HUDEP-2 (cell line): ENCODE results near the gene CXCL14.

Source experiments
- DNase-seq, 76 experiments: peaks; one replicate each; lab custom pipeline; 2025; ENCODE audit not compliant: unreplicated experiment in 76 of 76; lab: John Stamatoyannopoulos, UW

CXCL14 gene, protein sequence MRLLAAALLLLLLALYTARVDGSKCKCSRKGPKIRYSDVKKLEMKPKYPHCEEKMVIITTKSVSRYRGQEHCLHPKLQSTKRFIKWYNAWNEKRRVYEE

GRCh38 chr5:135578685-135579341, at the start of gene CXCL14:
Gene CXCL14 (minus strand): TSS chr5:135578991. CDS start chr5:135578778, 213 bp downstream.
- DNase-seq = no peak

GRCh38 chr5:135626636-135627035, 47.8 kb upstream of the CXCL14 start:
- no peak for DNase-seq

GRCh38 chr5:135625961-135626360, 47.2 kb upstream of the CXCL14 start:
- no peak for DNase-seq

GRCh38 chr5:135625486-135625885, 46.7 kb upstream of the CXCL14 start:
- DNase-seq = no peak

DNA sequence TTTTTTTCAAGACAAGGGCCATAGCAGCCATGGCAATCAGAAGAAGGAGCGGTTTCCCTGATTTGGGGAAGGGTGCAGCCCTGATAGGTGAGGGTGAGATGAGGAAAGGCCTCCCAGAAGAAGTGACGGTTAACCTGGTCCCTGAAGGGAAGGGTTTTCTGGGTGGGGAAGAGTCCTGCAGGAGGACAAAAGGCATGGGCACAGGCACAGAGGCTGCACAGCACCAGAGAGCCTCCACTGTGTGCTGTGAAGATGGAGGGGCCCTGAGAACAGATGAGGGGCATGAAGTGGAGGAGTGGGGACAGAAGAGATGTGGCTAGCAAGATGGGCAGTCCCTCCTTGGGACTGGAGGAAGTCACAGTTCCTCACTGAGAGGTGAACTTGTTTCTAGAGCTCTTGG, 46.3 kb upstream of the CXCL14 start:
- DNase-seq = no peak

- no peak for DNase-seq
These were observed 44.5 kb upstream of the CXCL14 start for GRCh38 chr5:135623186-135623715.

GRCh38 chr5:135615581-135616260, 36.9 kb upstream of the CXCL14 start:
- DNase-seq = no peak

- DNase-seq = no peak
These were observed 36.4 kb upstream of the CXCL14 start for GRCh38 chr5:135615171-135615570.

- no peak for DNase-seq
These were observed 31.2 kb upstream of the CXCL14 start for GRCh38 chr5:135609981-135610380.

DNA sequence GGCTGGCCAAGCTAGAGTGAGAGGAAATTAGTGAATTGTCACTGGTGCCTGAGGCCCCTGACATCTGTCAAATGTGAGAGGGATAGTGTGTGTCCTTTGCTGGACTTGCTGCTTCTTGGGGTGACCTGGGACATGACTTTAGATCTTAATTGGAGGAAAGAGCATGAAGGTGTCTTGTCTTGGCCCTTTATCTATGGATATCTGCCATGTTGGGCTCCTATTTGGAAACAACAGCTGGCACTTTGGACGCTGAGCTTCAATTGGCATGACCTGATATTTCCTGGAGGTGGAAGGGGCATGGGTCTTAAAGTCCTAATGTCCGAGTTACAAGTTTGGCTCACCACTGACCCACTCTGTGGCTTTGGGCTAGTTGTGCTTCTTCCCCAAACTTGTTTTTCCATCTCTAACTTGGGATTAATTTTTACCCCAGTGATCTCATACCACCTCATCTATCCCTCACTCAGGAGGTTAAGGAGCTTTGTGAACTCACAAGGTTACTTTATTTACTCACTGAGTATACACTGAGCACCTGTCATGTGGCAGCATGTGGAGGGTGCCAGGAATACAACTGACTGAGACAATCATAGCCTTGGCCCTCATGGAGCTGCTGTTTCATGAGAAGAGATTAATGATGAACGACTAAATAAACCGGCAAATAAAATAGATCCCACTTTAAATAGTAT, 30.1 kb upstream of the CXCL14 start:
- no peak for DNase-seq

DNA sequence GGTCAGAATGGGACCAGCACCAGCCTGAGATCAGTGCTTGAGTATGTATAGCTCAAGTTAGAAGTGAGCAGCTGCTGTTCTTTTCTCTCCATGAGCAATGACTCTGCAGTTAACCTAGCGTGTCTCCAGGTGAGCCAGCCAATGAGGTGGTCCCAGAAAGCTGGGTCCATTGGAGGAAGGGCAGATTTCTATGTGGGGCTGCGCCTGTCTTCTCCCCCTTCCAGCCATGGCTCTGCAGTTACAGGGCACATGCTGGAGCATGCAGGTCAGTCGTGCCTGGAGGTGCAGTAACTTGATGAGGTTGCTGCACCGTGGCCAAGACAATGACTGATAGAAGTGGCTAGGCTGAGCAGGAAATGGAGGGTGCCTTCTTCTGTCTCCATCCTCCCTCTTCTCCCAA, 29.6 kb upstream of the CXCL14 start:
- no peak for DNase-seq

DNA sequence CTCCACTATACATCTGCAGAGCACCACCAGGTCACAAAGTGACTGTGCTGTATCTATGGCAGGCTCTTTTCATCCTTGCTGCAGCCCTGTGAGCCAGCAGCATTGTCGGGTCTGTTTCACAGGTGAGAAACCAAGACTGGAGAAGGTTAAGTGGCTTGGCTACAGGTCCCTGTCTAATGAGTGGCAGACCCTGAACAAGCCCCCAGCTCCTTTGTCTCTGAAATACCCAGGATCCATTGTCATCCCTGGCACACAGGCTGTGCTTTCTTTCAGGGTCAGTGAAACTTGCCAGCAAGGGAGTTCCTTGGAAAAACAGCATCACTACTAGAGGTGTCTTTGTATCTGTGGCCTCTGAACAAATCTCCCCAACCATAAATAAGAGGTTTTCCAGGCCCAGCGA, 27.6 kb upstream of the CXCL14 start:
- DNase-seq = no peak

DNA sequence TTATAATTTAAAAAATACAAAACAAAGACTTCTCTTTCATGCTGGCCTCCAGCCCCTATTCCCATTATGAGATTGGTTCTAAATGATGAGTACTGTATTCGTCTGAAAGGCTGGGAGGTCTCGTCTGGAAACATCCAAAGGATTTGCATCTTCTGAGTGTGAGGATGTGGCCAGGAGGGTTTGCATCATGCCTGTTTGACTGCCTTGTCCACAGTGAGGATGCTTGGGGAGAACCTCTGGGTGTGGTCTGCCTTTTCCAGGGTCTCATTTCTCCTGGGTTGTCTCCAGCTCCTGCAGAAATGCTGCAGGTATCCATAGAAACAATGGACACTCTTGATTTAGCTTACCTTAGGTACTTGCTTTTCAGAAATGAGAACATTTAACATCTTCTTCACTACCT, 26.4 kb upstream of the CXCL14 start:
- DNase-seq = no peak

- DNase-seq = no peak
These were observed 25.3 kb upstream of the CXCL14 start for GRCh38 chr5:135604056-135604455.

DNA sequence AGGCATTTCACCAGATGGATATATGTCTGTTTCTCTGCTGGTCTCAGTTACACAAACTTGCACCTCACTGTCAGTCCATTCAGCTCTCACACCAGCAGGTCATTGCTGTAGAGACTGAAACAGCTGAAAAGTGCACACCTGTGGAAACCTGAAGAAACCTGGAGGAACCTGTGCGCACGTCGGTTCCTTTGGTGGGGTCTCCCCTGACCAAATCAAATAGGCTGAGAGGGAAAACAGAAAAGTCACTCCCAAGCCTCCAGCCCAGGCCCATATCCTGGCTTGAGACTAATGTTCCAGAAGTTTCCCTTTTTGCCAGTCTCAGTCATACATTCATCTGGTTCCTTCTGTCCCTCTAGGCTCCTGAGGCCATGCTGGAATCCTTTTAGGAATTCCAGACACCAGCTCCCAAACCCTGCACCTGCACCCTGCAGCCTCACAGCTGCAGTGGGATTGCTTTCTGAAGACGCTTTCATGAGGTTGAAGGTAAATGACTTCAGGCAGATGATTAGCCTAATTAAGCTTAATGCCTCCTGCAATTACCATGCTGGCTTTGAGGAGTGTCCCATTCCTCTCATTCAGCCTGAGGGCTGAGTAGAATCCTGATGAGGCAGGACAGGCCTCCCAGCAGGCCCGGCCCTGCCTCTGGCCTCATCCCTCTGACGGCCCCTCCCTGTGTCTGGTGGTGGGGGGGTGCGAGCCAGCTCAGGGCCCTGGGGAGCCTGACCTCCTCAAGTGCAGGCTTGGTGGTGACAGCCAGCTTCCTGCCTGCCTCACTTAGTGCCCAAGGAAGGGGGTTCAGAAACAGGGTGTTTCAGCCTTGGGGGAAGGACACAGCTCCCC, 24.3 kb upstream of the CXCL14 start:
- DNase-seq = no peak

DNA sequence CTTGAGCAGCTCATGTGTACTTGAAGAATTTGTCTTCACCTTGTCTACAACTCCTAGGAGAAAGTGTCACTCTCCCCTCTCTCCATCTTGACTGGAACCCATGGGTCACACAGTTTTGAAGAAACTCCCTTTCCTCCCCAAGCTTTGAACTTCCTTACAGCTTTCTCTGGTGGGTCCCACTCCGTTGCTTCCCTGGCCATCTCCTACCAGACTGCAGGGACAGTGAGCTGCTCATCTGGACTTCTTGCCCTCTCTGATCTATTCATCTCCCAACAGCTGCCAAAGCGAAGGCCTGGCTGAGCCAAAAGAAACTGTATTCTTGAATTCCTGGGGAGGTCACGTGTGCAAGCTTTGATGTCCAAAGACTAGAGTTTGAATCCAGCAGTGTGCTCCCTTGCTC, 22.7 kb upstream of the CXCL14 start:
- DNase-seq = no peak

DNA sequence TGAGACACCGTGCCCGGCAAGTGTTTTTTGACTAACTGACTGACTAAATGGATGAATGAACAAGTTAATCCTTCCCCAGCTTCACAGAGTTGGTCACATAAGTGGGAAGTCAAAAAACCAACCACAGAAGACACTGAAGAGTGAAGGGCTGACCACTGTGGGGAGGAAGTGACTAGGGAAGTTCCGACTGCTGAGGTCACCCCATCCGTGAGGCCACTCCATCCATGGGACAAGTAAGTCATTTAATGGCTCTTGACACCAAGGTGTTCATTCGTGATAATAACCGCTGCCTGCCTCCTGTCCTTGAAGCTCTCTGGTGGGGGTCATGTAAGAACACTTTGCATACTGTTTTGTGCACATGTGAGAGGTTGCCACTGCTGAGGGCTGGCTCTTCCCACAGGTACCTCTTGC, 22.2 kb upstream of the CXCL14 start:
- DNase-seq = peak in 1 of 76 experiments; percentile 7

- no peak for DNase-seq
These were observed 21.4 kb upstream of the CXCL14 start for GRCh38 chr5:135600152-135600570.

- no peak for DNase-seq
These were observed 20.8 kb upstream of the CXCL14 start for GRCh38 chr5:135599421-135600151.
